Renal cortex interstitium (tissue), 11 donors: Measurements from ENCODE around the gene HNRNPAB. TPM values are rescaled to one million over a fixed set of nuclear protein-coding genes. Genes with fewer than 3 reads are reported as not detected.

Experiments used
- DNase-seq, 11 donors: peaks; one replicate each; pipeline ENCODE4 v3.0.0-alpha.2; 2013; ENCODE audit warnings: low read depth in 9 of 11, low spot score in 4 of 11; ENCODE audit errors: extremely low read depth in 1 of 11
- polyA plus RNA-seq, 3 donors: library from polyadenylated mRNA; unstranded; fragments of 120-200 nt; gene quantifications; one replicate each; pipeline ENCODE4 v1.2.1, GENCODE V29; 2013; ENCODE audit not compliant: insufficient read length in 3 of 3

The HNRNPAB gene
- polyA plus RNA-seq, 3 donors: 121 to 174 (median 157) TPM

DNA sequence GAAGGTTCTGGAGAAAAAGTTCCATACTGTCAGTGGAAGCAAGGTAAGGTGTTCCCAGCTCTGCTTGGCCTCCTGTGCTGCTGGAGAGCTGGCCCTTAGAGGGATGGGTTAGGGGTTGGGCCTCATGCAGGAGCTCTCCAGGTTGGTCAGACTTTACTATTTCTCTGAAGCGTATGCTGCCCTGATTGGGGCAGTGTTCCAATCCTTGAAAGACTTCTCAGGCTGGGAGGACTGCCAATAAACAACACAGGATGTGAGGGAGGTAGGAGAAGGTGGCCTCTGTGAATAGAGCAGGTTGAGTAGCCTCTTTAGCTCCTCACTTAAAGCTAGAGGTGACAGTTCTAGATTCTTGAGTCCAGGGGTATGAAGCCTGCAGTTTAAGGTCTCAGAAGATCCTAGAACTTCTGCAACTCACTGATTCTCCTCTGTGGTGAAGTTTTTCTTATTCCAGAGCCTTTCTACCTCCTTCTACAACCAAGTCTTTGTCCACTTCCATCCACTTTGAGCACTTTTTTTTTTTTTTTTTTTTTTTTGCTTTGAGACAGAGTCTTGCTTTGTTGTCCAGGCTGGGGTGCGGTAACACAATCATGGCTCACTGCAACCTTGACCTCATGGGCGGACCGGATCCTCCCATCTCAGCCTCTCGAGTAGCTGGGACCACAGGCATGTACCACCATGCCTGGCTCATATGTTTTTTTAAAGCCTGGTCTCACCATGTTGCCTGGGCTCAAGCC is 3.0 kb downstream of the HNRNPAB start:
- no peak for DNase-seq

DNA sequence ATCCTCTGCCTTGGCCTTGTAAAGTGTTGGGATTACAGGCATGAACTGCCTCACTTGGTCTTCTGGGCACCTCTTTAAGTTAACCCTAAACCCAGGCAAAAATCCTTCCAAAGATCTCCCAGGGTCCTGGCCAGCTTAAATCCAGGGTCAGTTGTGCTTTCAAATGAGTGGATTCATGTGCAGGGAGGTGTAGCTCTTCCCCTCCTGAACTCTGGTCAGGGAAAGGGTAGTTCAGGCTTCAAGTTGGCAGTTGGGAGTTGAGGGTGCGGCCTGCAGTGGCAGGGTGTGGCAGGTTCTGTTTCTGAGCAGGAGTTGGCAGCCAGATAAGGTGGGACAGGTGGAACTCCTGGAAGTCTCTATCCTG is 3.6 kb downstream of the HNRNPAB start:
- no peak for DNase-seq

DNA sequence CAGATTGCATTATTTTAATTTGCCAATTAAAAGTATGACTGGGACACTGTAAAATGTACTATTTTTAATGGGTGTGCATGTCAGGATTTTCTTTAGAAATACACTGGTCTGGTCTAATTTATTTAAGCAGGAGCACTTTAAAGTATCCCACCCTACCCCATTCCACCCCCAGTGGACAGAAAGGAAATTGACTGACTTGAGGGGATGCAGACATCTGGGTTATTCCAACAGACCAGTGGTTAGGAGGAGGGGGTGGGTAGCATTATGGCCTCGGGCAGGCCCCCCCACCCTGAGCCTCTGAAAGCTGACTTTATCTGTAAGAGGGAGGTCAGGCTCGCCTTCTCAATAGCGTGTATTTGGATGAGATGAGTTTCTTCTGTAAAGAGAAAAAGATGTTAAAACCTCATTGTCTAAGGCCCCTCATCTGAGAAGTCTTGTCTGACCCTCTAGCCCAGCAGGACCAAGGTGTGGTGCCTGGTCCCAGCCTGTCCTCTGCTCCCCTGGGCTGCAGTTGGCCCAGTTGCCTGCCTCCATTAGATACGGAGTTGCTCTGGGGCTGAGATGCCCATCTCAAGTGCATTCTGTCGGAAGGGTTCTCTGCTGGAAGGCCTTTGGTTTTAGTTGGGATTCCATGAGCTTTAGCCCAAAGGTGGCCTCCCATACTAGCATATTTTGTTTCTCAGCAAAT is 4.4 kb downstream of the HNRNPAB start:
- DNase-seq: no peak

DNA sequence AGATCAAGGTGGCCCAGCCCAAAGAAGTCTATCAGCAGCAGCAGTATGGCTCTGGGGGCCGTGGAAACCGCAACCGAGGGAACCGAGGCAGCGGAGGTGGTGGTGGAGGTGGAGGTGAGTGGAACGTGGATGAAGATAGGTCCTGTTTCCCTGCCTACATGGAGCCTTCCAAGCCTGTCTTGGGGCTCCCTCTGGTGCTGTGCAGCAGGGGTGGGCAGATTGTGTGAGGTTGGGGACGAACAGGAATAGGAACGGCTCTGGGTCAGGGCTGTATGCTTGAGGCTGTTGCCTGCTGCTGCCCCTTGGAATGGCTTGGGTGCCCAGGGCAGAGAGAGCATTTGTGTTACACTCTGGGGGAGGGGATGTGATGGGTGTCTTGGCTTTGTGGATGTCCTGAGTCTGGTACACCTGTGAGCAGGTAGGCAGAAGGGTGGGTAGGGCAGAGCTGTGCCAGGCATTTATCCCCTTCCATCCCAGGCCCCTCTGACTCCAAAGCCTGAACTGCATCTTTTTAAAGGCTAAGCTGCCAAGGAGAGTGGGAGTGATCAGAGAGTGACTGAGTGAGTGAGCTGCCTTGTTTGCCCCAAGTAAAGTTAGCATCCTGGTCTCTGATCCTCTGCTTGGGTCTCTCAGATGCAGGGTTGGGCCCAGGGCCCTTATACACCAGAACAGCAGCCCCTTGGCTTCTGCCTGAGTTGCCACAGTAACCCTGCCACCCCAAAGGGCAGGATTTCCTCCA is 5.2 kb downstream of the HNRNPAB start:
- no peak for DNase-seq

DNA sequence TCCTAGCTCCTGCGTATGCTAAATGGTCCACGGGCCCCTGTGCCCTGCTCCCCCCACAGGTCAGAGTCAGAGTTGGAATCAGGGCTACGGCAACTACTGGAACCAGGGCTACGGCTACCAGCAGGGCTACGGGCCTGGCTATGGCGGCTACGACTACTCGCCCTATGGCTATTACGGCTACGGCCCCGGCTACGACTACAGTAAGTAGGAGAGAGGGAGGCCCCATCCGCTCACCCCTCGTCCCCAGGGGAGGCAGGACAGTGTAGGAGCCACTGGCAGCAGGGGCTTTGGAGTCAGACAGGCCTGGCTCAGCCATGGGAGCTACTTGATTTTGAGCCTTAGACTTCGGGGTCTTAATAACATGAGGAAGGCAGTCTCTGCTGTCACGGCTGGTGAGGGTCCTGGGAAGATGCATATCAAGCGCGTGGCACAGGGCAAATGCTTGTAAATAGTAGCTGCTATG is 5.8 kb downstream of the HNRNPAB start:
- no peak for DNase-seq

DNA sequence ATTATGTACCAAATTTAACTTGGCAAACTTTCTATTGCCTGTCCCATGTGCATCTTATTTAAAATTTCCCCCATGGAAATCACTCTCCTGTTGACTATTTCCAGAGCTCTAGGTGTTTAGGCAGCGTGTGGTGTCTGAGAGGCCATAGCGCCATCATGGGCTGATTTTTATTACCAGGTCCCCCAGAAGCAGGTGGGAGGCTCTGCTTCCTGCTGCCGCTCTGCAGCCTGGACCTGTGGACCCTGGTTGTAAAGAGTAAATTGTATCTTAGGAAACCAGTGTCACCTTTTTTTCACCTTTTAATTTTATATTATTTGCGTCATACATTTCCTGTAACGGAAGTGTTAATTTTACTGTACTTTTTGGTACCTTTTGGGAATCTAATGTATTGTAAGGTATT is 6.4 kb downstream of the HNRNPAB start:
- DNase-seq: no peak

DNA sequence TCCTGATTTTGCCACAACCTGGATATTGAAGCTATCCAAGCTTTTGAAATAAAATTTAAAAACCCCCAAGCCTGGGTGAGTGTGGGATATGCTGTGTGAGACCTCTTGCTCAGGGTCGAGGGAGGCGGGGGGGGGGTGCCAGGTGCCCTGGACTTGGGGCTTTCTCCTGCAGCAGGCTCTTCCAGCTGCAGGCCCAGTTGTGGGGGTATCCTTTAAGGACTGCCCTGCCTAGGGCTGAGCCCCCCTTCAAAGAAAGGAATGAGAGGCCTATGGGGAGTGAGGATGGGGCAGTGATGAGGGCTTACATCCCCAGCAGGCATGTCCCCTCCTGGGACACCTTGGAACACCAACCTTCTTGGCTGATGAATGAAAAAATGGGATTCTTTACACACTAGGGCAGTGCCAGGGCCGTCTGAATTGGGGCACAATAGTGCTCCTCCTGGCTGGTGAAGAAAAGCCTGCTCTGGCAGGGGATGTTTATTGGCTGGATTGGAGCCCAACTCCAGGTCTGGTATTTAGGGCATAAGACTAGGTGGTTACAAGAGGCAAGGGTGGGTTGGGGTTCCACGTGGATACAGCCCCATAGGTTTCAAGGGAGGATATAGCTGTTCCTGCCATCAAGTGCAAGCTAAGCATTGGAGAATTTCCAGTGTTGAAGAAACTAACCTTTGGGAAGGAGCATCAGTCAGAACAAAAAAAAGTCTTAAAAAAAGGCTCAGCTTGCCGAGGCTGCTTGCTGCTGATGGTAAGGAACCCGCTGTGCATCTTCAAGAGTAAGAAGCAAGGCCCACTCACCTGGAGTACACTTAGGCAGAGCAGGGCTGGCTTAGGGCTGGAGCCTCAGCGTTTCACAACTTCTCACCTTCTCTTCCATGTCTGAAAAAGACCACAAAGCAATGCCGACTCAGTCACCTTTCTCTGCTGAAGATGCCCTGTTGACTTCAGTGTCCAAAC is 7.0 kb downstream of the HNRNPAB start:
- DNase-seq: no peak

DNA sequence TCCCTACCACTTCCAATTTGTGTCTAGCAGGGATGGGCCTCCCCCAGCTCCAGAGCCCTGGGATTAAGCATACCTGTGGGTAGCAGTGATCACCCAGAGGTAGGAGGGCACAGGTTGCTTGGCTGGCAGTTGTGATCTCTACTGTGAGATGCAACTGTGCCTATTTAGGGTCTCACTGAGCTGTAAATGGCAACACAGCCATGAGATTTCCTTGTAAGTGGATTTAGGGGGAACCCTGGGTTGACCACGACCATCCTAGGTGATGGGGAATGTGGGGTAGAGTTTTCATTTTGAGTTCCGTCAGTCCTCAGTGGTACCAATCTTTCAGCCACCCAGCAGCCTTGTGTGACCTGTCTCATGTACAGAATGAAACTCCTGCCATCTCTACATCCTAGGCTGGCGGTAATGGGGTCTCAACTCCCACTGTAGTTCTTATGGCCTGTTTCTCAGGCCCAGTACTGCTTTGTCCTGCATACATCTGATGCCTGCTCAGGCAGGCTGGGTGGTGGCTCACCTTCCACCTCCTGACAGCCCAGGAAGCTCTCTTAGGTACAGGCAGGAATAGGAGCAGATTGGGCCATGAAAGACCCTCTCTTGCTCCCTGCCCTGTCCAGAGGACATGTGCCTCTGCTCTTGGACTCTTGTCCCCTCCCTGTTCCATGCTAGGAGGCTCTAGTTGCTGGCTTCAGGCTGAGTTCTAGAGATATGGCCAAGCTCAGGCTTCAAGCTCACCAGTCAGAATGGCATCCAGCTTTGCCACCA is 8.1 kb downstream of the HNRNPAB start:
- no peak for DNase-seq

DNA sequence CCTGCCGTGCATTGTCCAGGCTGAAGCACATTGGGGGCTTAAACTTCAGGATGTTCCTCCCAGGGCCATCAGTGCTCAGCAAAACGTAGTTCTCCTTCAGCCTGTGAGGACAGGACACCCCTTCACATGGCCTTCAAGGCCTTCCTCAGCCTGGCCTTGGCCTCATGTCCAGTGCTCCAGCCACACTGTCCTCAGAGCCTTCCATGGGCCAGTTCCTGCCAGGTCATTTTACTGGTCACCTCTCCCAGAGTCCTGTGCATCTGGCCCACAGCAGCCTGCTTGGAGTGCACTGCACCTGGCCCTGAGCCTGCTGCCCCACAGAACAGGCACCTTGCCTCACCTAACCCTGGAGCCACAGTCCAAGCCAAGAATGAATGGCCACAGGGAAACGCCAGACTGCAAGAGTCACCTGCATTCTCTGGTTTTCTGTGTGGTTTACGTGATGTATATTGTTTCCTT is 8.7 kb downstream of the HNRNPAB start:
- DNase-seq: no peak

DNA sequence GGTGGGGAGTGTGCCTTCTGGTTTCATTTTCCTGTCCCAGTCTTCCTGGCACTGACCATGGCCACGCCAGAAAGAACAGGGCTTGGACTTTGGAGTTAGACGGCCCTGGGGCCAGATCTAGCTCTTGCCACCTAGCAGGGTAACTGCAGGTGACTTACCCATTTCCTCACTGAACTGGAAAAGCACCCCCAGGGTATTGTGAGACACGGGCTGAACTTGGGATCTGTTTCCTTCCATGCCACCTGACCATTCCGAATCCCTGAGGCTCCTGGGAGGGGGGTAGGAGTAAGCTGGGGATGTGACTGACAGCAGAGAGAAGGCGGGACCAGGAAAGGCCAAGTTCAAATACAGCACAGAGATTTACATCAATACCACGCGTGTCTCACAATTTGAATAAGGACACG is 9.4 kb downstream of the HNRNPAB start:
- DNase-seq: peak in 1 of 11 donors; percentile 32

DNA sequence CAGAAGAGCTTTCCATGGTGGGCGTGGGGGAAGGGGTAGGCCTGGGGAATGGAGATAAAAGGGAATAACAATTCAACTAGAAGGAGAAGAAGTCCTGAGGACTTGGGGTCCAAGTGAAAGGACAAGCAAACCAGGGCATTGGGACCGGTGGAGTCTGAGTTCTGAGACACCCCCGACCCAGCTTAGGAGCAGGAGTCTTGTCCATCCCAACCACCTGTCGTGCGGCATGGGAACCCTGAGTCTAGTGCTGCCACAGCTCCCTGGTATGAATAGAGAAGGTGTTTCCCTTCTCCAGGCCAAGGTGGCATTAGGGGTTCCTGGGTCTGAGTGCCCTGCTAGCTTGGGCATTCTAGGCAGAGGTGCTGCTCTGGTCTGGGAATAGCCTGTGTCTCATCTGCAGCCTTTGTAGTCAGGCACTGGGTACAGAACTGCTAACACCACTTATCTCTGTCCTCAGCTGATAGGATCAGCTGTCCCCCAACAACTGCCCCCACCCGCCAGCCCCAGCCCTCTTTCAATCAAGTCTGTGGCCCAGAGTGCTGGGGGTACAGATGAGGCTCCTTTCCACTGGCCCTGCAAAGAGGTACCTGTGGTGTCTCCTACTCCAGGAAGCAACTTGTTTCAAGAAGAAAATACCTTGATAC is 9.9 kb downstream of the HNRNPAB start:
- no peak for DNase-seq

DNA sequence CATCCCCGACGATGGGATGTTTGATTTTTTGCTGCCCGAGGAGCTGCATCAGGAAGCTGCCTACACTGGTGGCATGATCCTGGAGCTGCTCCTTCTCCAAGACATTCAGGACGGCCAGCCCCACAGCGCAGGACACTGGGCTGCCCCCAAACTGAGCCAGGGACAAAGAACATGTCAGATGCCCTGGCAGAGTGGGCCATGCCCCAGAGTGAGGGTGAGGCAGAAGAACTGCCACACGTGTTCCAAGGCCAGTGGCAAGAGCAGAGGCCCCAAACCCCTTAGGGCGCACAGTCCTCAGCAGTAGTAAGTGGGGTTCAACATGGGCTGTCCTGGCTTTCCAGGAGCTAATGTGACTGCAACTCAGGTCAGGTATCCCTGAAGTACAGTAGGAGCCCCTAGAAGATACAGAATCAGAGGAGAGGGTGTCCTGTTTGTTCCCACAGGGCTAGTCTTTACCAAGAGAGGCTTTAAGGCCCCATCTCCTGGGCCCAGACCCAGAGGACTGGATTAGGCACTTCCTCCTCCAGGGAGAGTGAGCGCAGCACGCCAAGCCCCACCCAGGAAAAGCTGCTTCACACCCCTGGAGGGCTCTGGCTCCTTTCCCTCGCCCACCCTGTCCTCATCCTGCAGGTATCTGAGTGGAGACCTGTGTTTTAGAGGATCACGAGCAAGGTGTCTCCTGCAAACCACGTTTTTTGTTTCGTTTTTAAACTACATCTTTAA is 11.1 kb downstream of the HNRNPAB start:
- DNase-seq: no peak

DNA sequence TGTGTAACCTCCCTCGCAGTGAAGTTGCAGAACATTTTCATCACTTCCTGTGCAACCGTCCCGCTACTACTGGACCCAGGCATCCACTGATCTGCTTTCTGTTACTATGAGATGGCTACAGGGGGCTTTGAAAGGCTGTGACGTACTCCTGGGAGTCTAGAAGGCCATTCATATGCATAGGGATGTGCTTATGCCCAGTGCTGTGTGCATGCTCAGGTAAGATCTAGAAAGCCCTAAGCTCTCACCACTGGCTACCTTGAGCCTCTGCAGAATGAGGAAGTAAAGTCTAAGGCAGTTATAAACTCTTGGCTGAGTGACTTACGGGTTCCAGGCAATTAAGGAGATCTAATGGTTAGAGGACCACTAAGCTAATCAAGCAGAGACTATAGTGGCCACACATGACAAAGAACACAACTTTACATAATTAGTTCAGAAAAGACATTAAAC is 11.8 kb downstream of the HNRNPAB start:
- DNase-seq: no peak

DNA sequence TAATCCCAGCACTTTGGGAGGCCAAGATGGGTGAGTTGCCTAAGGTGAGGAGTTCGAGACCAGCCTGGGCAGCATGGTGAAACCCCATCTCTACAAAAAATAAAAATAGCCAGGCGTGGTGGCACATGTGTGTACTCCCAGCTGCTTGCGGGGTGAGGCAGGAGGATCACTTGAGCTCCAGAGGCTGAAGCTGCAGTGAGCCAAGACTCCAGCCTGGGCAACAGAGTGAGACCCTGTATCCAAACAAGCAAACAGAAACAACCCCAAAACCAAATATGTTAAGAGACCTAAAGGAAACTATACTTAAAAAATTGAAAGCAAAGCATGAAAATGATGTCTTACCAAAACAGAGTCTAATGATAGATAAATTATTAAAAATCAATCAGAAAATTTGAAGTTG is 12.4 kb downstream of the HNRNPAB start:
- DNase-seq: no peak

DNA sequence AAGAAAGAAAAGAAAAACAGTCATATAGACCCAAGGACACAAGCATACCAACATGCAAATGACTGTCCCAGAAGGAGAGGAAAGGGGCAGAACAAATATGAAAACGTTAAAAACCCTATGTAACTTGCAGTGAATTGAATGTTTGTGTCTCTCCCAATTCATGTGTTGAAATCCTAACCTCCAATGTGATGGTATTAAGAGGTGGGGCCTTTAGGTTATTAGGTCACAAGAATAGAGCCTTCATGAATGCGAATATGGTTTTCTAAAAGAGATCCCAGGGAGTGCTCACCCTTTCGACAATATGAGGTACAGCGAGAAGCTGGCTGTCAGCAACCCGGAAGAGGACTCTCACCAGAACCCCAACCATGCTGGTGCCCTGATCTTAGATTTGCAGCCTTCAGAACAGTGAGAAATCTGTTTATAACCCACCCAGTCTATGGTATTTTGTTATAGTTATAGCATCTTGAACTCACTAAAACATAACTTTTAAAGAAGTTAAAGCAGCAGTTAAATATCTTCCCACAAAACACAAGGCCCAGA is 14.0 kb downstream of the HNRNPAB start:
- no peak for DNase-seq

DNA sequence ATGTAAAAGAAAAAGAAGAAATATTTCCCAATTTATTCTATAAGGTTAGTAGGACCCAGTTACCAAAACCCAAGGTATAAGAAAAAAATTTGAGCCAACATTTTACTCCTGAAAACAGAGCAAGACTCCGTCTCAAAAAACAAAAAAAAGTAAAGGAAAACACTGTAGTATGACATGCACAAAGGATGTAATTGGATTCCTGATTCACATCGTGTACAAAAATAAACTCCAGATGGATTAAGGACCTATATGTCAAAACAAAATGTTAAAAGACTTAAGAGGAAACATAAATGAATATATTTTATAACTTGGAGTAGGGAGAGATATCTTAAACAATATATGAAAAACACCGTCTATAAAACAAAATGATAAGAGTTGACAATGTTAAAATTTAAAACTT is 14.5 kb downstream of the HNRNPAB start:
- DNase-seq: no peak

DNA sequence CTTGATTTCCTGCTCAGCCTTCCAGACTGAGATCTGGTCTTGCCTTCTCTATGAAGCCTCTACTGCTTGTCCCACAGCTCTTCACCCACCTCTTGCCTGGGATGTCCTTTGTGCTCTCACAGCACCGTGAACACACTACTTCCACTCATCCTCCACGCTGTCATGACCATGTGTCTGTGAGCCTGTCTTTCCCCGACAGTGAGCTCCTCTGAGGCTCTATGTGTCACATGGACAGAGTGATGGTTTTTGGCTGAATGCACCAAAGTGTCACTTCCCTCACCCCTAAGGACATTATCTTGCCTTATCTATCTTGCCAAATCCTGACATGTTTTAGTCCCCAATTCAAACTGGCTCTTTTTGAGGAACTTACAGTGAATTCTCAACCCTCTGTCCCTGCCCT is 16.9 kb downstream of the HNRNPAB start:
- DNase-seq: no peak
